HG03342 (cell line): ENCODE data around the gene ST6GAL1.

Experiments
- ATAC-seq: cut with Tn5 transposase; IDR thresholded peaks from one replicate; pipeline ENCODE4 v1.9.1; 2021; ENCODE audit warnings: mild to moderate bottlenecking, moderate library complexity; ENCODE audit not compliant: unreplicated experiment

Gene ST6GAL1

DNA sequence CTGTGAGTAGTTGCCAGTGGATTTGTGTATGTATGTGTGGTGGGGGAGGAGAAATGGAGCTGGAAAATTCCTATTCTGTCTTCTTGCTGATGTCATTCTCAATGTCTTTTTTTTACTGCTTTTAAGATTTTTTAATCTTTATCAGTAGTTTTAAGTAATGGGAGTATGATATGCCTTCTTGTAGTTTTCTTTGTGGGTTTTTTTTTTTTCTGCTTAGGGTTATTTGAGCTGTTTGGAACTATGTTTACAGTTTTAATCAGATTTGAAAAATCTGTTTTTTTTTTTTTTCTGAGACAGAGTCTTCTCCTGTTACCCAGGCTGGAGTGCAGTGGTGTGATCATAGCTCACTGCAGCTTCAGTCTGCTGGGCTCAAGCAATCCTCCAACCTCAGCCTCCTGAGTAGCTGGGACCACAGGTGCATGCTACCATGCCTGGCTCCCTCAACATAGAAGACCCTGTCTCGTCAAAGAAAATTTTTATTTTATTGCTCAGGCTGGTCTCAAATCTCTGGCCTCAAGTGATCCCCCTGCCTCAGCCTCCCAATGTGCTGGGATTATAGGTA, 171.8 kb downstream of the ST6GAL1 start:
- no peak for ATAC-seq

- no peak for ATAC-seq
These were observed 172.9 kb downstream of the ST6GAL1 start for GRCh38 chr3:187103251-187103650.

DNA sequence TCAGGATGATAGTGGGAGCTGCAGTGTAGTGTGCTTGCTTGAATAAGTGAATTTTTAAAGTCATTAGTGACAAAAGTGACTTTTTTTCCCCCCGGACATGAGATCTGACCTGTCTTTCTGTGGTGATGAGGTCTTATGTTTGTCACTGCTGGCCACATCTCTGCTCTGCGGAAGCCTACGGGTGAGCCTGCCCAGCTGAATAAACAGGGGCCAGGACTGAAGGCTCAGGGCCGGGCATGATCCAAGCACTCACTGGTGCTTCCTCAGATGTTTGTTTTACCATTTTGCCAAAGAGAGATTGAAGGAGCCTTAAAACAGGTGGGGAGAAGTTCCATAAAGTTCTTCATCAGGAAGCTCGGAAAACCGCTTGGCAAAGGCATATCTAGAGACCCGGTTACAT, 174.0 kb downstream of the ST6GAL1 start:
- no peak for ATAC-seq

- ATAC-seq = no peak
These were observed 174.6 kb downstream of the ST6GAL1 start for GRCh38 chr3:187104933-187105332.

DNA sequence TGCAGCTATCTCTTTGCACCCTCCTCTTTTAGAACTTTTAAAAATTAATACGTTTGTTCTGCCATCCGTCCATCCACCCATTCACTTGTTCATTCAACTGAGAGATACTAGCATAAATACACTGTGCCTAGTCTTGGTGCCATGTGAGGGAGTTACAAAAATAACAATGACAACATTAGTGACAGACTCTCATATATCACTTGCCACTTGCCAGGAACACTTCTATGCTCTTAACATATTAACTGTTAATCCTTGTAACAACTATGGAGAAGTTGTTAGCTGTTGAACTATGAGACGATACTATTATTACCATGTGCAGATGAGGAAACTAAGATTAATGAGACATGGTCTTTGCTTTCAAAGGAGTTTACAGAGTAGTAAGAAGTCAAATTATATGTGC, 175.4 kb downstream of the ST6GAL1 start:
- ATAC-seq = no peak

DNA sequence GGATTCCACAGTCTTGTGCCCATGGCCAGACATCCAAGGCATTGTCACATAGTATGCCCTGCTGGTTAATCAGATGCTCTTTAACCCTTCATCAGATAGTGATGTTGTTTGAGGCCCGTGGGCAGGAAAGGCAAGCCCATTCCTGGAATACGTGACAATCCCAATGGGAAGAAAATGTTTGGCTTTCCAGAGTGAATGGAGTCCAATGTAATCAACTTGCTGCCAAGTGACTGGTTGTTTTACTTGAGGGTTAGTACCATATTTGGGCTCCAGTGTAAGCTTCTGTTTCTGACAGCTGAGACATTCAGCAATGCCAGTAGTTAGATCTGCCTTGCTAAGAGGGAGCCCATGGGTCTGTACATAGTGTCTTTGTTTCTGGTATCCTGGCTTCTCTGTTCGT, 177.7 kb downstream of the ST6GAL1 start:
- ATAC-seq = no peak

DNA sequence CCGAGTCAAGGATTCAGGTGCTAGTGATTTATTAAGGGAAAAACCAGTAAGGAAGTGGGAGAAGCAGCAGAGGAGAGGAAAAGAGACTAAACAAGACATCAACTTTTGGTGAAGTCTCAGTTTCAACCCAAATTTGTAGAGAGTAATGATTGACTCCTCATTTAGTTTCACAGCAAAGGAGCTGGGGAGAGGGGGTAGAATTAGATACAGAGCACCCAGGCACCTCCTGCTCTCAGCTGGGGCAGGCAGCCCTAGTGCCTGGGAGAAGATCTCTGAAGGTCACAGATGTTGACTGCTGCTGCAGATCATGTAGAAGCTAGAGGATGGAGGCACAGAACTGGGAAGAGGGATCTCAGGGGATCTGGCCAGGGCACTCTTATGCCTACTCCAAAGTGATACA, 179.8 kb downstream of the ST6GAL1 start:
- ATAC-seq = no peak

DNA sequence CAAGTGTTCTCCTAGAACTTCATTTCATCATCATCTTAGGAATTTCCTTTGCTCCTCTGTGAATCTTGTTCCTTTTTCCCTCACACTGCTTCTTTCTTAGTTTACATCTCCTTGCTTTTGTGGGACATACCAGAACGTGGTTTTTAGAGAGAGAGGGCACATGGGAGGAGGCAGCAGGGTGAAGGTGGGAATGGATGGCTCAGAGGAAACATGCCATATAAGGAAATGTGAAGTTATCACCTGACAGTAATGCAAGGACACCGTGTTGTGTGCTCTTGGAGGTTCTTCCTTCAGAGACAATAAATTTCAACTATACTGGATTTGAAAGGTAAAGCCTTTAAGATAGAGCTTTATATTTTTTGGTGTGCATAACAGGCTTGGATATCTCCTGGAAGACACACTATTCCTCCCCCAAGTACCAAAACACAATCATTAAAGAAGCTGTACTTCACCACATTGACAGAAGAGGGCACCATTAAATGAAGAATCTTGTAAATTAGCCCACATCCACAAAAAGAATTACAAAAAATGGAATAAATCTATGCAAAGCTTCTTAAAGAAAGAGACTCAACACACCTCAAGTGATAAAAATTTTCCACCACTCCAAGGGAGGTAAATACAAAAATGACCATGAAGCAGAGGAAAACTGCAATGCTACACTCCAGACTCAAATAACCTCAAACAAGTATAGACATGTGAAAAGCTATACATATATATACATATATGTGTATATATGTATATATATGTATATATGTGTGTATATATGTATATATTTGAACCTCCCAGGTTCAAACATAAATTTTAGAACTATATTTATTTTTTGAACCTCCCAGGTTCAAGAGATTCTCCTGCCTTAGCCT, 182.8 kb downstream of the ST6GAL1 start:
- ATAC-seq = peak; percentile 52

GRCh38 chr3:187114511-187114910, 184.2 kb downstream of the ST6GAL1 start:
- no peak for ATAC-seq

DNA sequence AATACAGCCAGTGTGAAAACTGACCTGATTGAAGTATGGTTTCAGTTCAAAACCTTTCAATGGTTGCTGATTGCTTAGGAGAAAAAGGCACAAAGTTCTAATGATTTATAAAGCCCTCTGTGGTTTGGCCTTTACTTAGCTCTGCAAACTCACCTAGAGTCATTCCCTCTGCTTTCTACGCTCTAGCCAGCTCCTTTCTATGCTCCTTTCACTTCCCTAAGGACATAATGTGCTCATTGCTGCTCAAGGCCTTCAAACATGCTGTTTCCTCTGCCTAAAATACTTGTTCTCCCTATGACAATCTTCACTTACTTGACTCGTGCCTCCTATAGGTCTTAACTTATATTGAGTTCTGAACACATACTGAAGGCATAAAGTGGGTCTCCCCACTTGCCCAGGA, 190.0 kb downstream of the ST6GAL1 start:
- no peak for ATAC-seq

DNA sequence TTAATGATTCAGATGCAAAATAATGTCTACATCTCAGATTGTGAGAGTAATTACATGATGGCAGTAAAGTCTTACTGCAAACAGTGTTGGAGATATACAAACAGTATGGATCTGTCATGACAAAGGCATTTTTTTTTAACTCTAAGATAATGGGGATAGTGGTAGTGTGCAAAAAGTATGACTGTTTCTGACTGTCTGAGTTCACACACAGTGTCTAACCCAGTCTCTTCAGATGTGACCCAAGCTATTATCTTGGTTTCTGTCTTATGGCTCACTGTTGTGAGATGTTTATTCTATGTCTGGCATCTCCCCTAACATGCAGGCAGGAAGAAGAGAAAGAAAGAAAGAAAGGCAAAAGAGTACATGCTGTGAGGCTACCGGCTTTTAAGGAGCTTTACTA, 191.9 kb downstream of the ST6GAL1 start:
- ATAC-seq = no peak

GRCh38 chr3:187125319-187126031, 195.1 kb downstream of the ST6GAL1 start:
- ATAC-seq = peak; percentile 89
